GM10266 (cell line): ENCODE data around the gene SRR.
"Not testable (repeated sequence)": the region's sequence is repeated elsewhere in the genome, so short reads cannot be mapped to it uniquely, and the experiment has no call there.

Experiments
- DNase-seq: peaks from one replicate; pipeline ENCODE4 v3.0.0; 2012; ENCODE audit errors: extremely low spot score
- CTCF ChIP-seq: IDR thresholded peaks from 2 replicates; pipeline ENCODE4 v1.5.1; 2012; ENCODE audit warnings: mild to moderate bottlenecking, low read depth; ENCODE audit not compliant: control insufficient read depth, insufficient read depth; ENCODE audit errors: missing control alignments

SRR gene

GRCh38 chr17:2303204-2304188, at the start of gene SRR, which contains the start of gene SMG6:
TSS of gene SRR (plus strand) at chr17:2303950. CDS start at chr17:2315561, 11,611 bp downstream.
TSS of gene SMG6 (minus strand) at chr17:2303785. CDS start at chr17:2303720, 65 bp downstream.
- DNase-seq = peak; percentile 99
- no peak for TF ChIP-seq CTCF

GRCh38 chr17:2258830-2259229, 44.9 kb upstream of the SRR start:
- DNase-seq = not testable (repeated sequence)

GRCh38 chr17:2259769-2260536, 43.8 kb upstream of the SRR start:
- TF ChIP-seq CTCF = no peak
- peak; percentile 76 for DNase-seq

- no peak for TF ChIP-seq CTCF
- DNase-seq = no peak
Measured at GRCh38 chr17:2262135-2262587, 41.6 kb upstream of the SRR start.

- DNase-seq = no peak
- no peak for TF ChIP-seq CTCF
Measured at GRCh38 chr17:2263183-2264066, 40.3 kb upstream of the SRR start.

- TF ChIP-seq CTCF = no peak
- DNase-seq = no peak
Measured at GRCh38 chr17:2264067-2264860, 39.5 kb upstream of the SRR start.

- not testable (repeated sequence) for DNase-seq
Measured at GRCh38 chr17:2265166-2265565, 38.6 kb upstream of the SRR start.
